NB4 (cell line): ENCODE results near the gene SP7.

Experiments used
- DNase-seq: peaks from one replicate; pipeline ENCODE4 v3.0.0; 2010; ENCODE audit warnings: low read depth
- H3K4me3 ChIP-seq: one replicate; pipeline ENCODE4 v1.5.1; 2011; ENCODE audit warnings: mild to moderate bottlenecking, low read depth, low read length, moderate library complexity
- CTCF ChIP-seq: IDR thresholded peaks from one replicate; pipeline ENCODE4 v1.5.1; 2012; ENCODE audit warnings: low read depth, low read length
- MAX ChIP-seq: IDR thresholded peaks from 2 replicates; pipeline ENCODE4 v1.6.1; 2011; ENCODE audit warnings: low read depth, low read length
- MYC ChIP-seq: IDR thresholded peaks from 2 replicates; pipeline ENCODE4 v1.6.1; 2011; ENCODE audit warnings: low read depth, low read length
- POLR2A ChIP-seq: IDR thresholded peaks from 2 replicates; pipeline ENCODE4 v1.6.1; 2011; ENCODE audit warnings: mild to moderate bottlenecking; ENCODE audit not compliant: insufficient read length; ENCODE audit errors: extremely low read depth

The SP7 gene

GRCh38 chr12:53340398-53340797 is 4.2 kb upstream of the SP7 start:
- no peak for DNase-seq

GRCh38 chr12:53338916-53339315 is 2.8 kb upstream of the SP7 start:
- no peak for DNase-seq
- no peak overlapping the region for H3K4me3 ChIP-seq
- no peak for TF ChIP-seq MAX
- no peak for TF ChIP-seq POLR2A
- no peak for TF ChIP-seq CTCF
- no peak for TF ChIP-seq MYC

More at GRCh38 chr12:53340398-53340797, 4.2 kb upstream of the SP7 start:
- H3K4me3 ChIP-seq = no peak overlapping the region
- no peak for TF ChIP-seq CTCF
- no peak for TF ChIP-seq POLR2A
- no peak for TF ChIP-seq MYC
- TF ChIP-seq MAX = no peak

- DNase-seq = no peak
- TF ChIP-seq CTCF (no peak), MAX (no peak), MYC (no peak), POLR2A (no peak)
- no peak overlapping the region for H3K4me3 ChIP-seq
These were observed 1.9 kb upstream of the SP7 start for GRCh38 chr12:53338017-53338416.

- H3K4me3 ChIP-seq = no peak overlapping the region
- no peak for DNase-seq
- TF ChIP-seq MAX = no peak
- no peak for TF ChIP-seq CTCF
- no peak for TF ChIP-seq MYC
- TF ChIP-seq POLR2A = no peak
These were observed 1.3 kb downstream of the SP7 start for GRCh38 chr12:53334822-53335221.

- DNase-seq = no peak
- H3K4me3 ChIP-seq = no peak overlapping the region
- TF ChIP-seq MYC (no peak), POLR2A (no peak), MAX (no peak), CTCF (no peak)
These were observed 2.3 kb downstream of the SP7 start for GRCh38 chr12:53333845-53334244.

GRCh38 chr12:53333289-53333688 is 2.9 kb downstream of the SP7 start:
- no peak for DNase-seq
- TF ChIP-seq MAX (no peak), MYC (no peak), POLR2A (no peak), CTCF (no peak)
- H3K4me3 ChIP-seq = no peak overlapping the region
